HEK293T (cell line): ENCODE measurements around the gene ZNF385B.

Experiments used
- ARNT ChIP-seq: fragments of 450-650 bp; IDR thresholded peaks from 2 replicates; pipeline ENCODE4 v1.6.1; 2017; ENCODE audit warnings: mild to moderate bottlenecking
- BHLHE40 ChIP-seq: fragments of 450-650 bp; IDR thresholded peaks from 2 replicates; pipeline ENCODE4 v1.6.1; 2016; ENCODE audit warnings: mild to moderate bottlenecking, moderate library complexity, borderline replicate concordance
- ELF4 ChIP-seq: fragments of 450-650 bp; IDR thresholded peaks from 2 replicates; pipeline ENCODE4 v1.6.1; 2017; ENCODE audit warnings: antibody characterized with exemption
- FOXK2 ChIP-seq: fragments of 450-650 bp; IDR thresholded peaks from 2 replicates; pipeline ENCODE4 v1.6.1; 2016; ENCODE audit warnings: mild to moderate bottlenecking
- FOXM1 ChIP-seq: fragments of 450-650 bp; IDR thresholded peaks from 2 replicates; pipeline ENCODE4 v1.6.1; 2017; ENCODE audit warnings: mild to moderate bottlenecking, borderline replicate concordance
- NFRKB ChIP-seq: fragments of 450-650 bp; IDR thresholded peaks from 2 replicates; pipeline ENCODE4 v1.6.1; 2016; ENCODE audit warnings: mild to moderate bottlenecking, moderate library complexity
- SUZ12 ChIP-seq: fragments of 450-650 bp; IDR thresholded peaks from 2 replicates; pipeline ENCODE4 v1.6.1; 2016; ENCODE audit warnings: mild to moderate bottlenecking

DNA sequence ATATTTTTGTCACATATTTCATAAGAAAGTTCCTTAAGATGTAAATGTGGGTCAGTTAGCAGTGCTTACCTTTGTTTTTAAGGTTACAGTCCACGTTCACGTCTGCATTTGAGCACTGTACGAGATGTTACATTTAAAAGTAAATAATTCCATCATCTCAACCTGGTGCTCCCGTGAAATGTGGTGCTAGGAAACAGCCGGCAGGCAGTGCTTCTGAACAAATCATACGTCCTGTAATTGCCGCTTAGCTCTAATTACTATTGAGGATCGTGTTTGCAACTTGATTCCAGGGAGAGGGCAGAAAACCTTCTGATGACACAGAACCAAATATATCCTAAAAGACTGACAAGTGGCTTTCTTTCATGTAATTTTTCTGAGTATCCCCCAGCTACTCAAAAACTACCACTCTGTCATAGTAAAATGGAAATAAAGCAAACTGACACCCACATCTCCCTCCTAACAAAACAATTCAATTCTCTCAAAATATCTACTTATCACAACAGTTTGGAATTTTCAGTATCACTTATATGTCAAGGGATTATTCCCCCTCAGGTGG is 299.0 kb downstream of the ZNF385B start:
- TF ChIP-seq NFRKB = no peak
- no peak for TF ChIP-seq SUZ12
- no peak for TF ChIP-seq FOXK2
- TF ChIP-seq ELF4 = no peak
- TF ChIP-seq BHLHE40 = no peak
- no peak for TF ChIP-seq FOXM1
- TF ChIP-seq ARNT = no peak
